Tibial artery (tissue), 4 donors: ENCODE results near the gene TMTC1.

Experiments
- DNase-seq, 2 donors: peaks; one replicate each; pipeline ENCODE4 v3.0.0-alpha.2; 2019
- H3K27ac ChIP-seq, 2 donors: fragments of 200-600 bp; sonication (generic) in 1 of 2; 1 replicate in 1 of 2; 2 replicates in 1 of 2; pipeline ENCODE4 v1.5.1; 2018 to 2019; ENCODE audit warnings: mild to moderate bottlenecking in 1 of 2
- H3K27me3 ChIP-seq, 2 donors: fragments of 200-600 bp; sonication (generic) in 1 of 2; one replicate each; pipeline versions ENCODE4 v1.5.1 to v1.6.0; 2016 to 2019
- H3K36me3 ChIP-seq, 3 donors: fragments of 200-600 bp; sonication (generic) in 2 of 3; one replicate each; pipeline ENCODE4 v1.5.1; 2016 to 2019; ENCODE audit warnings: mild to moderate bottlenecking in 2 of 3
- H3K4me1 ChIP-seq, 4 donors: fragments of 200-600 bp; sonication (generic) in 2 of 4; 1 replicate in 3 of 4; 2 replicates in 1 of 4; pipeline ENCODE4 v1.5.1; 2016 to 2019
- H3K4me3 ChIP-seq, 2 donors: fragments of 200-600 bp; sonication (generic) in 1 of 2; 1 replicate in 1 of 2; 2 replicates in 1 of 2; pipeline ENCODE4 v1.5.1; 2018 to 2019; ENCODE audit warnings: mild to moderate bottlenecking in 2 of 2
- H3K9me3 ChIP-seq, 3 donors: fragments of 200-600 bp; sonication (generic) in 1 of 3; one replicate each; pipeline ENCODE4 v1.5.1; 2016 to 2019
- intact Hi-C: fragments of 100-400 bp; cut with DNase I; formaldehyde crosslinking; loops from one replicate; pipeline ENCODE4 v1.15.0; 2023; ENCODE audit warnings: low total_unique reads
- TF ChIP-seq, protein P1 (sequence below), 2 experiments: fragments of 200-600 bp in 1 of 2; fragments of 450-650 bp in 1 of 2; IDR thresholded peaks; one replicate each; pipeline ENCODE4 v1.5.1; 2017 to 2019; ENCODE audit warnings: antibody characterized with exemption in 2 of 2, mild to moderate bottlenecking in 1 of 2, moderate library complexity in 1 of 2

TMTC1 gene

DNA sequence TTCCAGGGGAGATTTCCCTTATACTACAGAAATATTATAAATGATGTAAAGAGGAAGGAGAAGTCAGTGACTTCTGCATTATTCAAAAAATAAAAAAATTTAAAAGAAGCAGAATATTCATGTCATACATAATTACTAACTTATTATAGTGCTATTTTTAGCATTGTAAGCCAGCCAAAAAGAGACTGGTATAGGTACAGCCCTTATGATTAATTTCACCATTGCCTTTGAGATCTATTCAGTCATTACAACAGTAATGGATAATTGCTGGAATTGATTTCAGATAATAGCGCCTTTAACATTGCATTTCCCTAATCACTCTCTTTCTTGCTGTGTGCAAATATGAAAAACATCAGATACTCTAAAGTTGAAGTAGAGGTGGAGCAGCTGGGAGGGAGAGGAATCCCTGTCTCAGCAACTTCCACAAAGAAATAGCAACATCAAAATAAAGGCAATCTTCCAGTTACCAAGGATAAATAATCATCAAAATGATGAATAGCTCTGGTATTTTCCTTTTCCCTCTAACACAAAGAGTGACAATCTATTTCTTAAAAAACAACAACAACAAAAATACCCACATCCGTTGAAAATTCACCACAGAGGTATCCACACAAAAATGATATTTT is 214.5 kb downstream of the TMTC1 start:
- TF ChIP-seq, protein P1, sequence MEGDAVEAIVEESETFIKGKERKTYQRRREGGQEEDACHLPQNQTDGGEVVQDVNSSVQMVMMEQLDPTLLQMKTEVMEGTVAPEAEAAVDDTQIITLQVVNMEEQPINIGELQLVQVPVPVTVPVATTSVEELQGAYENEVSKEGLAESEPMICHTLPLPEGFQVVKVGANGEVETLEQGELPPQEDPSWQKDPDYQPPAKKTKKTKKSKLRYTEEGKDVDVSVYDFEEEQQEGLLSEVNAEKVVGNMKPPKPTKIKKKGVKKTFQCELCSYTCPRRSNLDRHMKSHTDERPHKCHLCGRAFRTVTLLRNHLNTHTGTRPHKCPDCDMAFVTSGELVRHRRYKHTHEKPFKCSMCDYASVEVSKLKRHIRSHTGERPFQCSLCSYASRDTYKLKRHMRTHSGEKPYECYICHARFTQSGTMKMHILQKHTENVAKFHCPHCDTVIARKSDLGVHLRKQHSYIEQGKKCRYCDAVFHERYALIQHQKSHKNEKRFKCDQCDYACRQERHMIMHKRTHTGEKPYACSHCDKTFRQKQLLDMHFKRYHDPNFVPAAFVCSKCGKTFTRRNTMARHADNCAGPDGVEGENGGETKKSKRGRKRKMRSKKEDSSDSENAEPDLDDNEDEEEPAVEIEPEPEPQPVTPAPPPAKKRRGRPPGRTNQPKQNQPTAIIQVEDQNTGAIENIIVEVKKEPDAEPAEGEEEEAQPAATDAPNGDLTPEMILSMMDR (IDR thresholded peaks at IDR 0.05) = no peak
- intact Hi-C loops = no loop called here
- H3K4me3 ChIP-seq = no peak overlapping the region
- H3K36me3 ChIP-seq = peaks cover 19 to 28% (median 26%) of the 10 kb centered on the region in 3 donors
- DNase-seq = no peak
- no peak overlapping the region for H3K27ac ChIP-seq
- H3K4me1 ChIP-seq = peaks cover 0 to 15% (median 1%) of the 10 kb centered on the region in 4 donors
- no peaks in the 10 kb centered on the region for H3K9me3 ChIP-seq
- no peaks in the 10 kb centered on the region for H3K27me3 ChIP-seq

DNA sequence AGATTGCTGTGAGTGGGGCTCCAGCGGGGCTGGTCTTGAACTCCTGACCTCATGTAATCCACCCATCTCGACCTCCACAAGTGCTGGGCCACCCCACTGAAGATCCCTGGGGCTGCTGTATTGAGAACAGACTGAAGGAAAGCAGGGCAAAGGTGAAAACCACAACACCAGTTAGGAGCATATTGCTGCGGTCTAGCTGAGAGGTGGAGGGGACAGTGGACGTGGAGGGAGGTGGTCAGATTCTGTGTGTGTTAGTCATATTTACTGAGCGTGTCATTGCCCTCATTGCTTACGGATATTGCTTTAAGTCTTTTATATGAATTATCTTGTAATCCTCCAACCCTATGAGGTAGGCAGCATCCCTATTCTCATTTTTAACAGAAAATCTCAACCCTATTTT is 217.3 kb downstream of the TMTC1 start:
- Histone ChIP-seq H3K4me3 (no peak overlapping the region), H3K36me3 (peaks cover 8 to 16% (median 13%) of the 10 kb centered on the region in 3 donors), H3K4me1 (peaks cover 0 to 43% (median 22%) of the 10 kb centered on the region in 4 donors), H3K9me3 (no peaks in the 10 kb centered on the region), H3K27me3 (no peaks in the 10 kb centered on the region), H3K27ac (no peak overlapping the region)
- intact Hi-C loops = no loop called here
- TF ChIP-seq, protein P1 (IDR thresholded peaks at IDR 0.05) = no peak
- DNase-seq = no peak

DNA sequence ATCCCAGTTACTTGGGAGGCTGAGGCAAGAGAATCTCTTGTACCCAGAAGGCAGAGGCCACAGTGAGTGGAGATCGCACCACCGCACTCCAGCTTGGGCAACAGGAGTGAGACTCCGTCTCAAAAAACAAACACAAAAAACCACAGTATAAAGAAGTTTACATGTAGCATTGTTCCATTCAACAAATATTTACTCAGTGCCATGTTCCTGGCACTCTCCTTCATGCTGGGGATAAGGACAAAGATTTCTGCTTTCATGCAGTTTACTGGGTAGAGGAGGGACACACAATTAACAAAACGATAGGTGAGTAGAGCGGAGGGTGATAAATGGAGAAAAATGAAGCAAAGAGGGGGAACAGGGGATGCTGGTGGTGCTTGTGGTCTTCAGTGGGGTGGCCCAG is 218.0 kb downstream of the TMTC1 start:
- TF ChIP-seq, protein P1 (IDR thresholded peaks at IDR 0.05) = no peak
- Histone ChIP-seq H3K27me3 (no peaks in the 10 kb centered on the region), H3K36me3 (peaks cover 3 to 11% (median 7%) of the 10 kb centered on the region in 3 donors), H3K9me3 (no peaks in the 10 kb centered on the region), H3K27ac (no peak overlapping the region), H3K4me3 (no peak overlapping the region), H3K4me1 (peaks cover 0 to 50% (median 24%) of the 10 kb centered on the region in 4 donors)
- no peak for DNase-seq
- intact Hi-C loops = no loop called here

DNA sequence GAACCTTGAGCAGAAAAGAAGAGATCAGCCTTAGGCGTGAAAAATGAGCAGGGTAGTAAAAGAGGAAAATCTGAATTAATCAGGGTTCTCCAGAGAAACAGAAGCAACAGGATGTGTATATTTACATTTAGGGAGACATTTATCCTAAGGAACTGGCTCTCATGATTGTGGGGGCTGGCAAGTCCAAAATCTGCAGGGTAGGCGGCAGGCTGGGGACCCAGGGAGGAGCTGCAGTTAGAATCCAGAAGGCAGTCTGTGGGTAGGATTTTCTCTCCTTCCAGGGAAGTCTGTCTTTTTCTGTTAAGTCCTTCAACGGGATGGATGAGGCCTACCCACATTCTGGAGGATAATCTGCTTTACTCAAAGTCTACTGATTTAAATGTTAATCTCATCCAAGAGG is 218.8 kb downstream of the TMTC1 start:
- no peak overlapping the region for H3K4me3 ChIP-seq
- TF ChIP-seq, protein P1 (IDR thresholded peaks at IDR 0.05) = no peak
- intact Hi-C loops = no loop called here
- H3K36me3 ChIP-seq = peaks cover 0 to 7% (median 7%) of the 10 kb centered on the region in 3 donors
- H3K27me3 ChIP-seq = no peaks in the 10 kb centered on the region
- H3K4me1 ChIP-seq = peaks cover 0 to 52% (median 24%) of the 10 kb centered on the region in 4 donors
- H3K9me3 ChIP-seq = no peaks in the 10 kb centered on the region
- peak overlapping the region; percentile 51 to 65 for H3K27ac ChIP-seq
- no peak for DNase-seq

DNA sequence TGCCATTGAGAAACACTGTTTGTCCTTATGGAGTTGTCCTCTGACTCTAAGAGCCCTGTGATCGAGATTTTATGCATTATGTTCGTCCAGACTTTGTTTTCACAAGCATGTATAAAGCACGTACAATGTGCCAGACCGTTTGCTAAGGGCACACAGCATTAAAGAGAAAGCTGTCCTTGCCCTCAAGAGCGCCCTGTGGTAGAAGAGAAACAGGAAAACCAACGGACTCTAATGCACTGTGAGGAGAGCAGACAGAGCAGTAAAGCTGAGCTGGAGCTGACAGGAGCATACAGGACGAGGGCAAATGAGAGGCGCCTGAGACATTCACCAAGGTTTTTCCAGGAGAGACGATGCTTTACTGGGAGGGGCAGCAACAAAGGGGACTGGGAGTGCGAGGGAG is 220.1 kb downstream of the TMTC1 start:
- Histone ChIP-seq H3K4me3 (peak overlapping the region; percentile 8 to 11), H3K27me3 (no peaks in the 10 kb centered on the region), H3K36me3 (peaks cover 0 to 7% (median 7%) of the 10 kb centered on the region in 3 donors), H3K9me3 (no peaks in the 10 kb centered on the region), H3K27ac (peak overlapping the region; percentile 51 to 65), H3K4me1 (peaks cover 0 to 52% (median 24%) of the 10 kb centered on the region in 4 donors)
- TF ChIP-seq, protein P1 (IDR thresholded peaks at IDR 0.05) = no peak
- intact Hi-C loops = no loop called here
- DNase-seq = no peak
